HG03280 (cell line): Measurements from ENCODE around the gene DDX51.
"Not testable (repeated sequence)": the region's sequence is repeated elsewhere in the genome, so short reads cannot be mapped to it uniquely, and the experiment has no call there.

Experiments
- ATAC-seq: cut with Tn5 transposase; IDR thresholded peaks from one replicate; pipeline ENCODE4 v1.9.1; 2021; ENCODE audit warnings: mild to moderate bottlenecking, moderate library complexity; ENCODE audit not compliant: unreplicated experiment

DDX51 gene

GRCh38 chr12:132141976-132142678 is 2.0 kb downstream of the DDX51 start:
- no peak for ATAC-seq

GRCh38 chr12:132140918-132141841 is 2.9 kb downstream of the DDX51 start:
- ATAC-seq, result no peak

GRCh38 chr12:132140501-132140900 is 3.6 kb downstream of the DDX51 start:
- no peak for ATAC-seq

DNA sequence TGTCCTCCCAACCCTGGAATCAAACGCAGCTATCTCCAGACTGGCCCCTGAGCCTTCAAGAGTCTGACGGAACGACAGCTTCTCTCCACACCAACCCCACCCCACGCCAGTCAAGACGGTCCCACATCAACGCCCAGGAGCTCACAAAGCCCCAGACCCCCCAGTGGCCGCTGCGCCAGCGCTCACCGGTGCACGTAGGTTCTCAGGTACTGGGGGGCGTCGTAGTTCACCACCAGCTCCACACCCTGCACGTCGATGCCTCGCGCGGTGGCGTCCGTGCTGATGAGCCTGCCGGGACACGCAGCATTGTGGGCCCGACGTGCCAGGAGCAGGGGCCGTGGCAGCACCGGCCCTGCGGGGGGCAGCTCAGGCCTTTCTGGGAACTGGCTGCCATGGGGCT is 4.2 kb downstream of the DDX51 start:
- no peak for ATAC-seq

DNA sequence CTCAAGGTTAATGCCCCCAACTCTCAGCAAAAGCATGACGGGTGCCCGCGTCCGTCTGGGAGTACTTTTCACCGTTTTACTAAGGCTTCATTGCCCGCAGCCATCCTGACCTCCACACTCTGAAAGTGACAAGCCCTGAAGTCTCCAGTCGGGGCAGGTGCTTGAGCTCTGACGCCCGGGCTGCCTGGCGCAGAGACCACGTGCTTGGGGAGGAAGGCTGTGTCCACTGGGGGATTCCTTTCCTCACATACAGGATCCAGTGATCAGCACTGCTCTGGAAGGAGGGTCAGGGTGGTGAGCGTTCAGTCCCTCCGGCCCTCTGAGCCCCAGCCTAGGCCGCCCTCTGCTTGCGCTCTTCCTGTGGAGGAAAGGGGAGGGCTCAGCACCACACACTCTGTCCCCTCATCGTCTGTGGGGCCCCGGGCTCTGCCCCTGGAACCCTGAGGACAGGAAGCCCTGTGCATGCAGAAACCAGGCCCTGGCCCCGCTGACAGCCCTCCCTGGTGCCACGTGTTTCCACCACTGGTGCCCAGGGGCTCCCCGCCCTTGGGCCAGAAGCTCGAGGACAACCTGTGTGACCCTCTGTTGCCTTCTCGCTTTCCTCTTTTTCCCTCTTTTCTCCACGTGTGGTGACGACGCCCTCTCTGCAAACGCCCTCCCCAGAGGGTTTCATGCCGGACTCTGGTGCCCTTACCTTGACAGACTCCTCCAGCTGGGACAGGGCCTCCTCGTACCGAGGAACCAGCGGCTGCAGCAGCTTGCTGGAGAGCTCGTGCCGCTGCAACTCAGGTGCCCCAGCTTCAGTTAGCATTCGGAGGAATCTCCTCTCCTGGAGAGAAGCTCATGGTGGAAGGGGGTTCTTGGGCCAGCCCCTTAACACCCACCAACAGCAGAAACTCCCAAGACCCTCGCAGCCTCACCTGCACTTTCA is 4.9 kb downstream of the DDX51 start:
- no peak for ATAC-seq

- ATAC-seq, result no peak
These were observed 6.5 kb downstream of the DDX51 start for GRCh38 chr12:132137483-132138125.

GRCh38 chr12:132136226-132136625 is 7.9 kb downstream of the DDX51 start:
- ATAC-seq, result not testable (repeated sequence)

- not testable (repeated sequence) for ATAC-seq
These were observed 9.4 kb downstream of the DDX51 start for GRCh38 chr12:132134653-132135183.

DNA sequence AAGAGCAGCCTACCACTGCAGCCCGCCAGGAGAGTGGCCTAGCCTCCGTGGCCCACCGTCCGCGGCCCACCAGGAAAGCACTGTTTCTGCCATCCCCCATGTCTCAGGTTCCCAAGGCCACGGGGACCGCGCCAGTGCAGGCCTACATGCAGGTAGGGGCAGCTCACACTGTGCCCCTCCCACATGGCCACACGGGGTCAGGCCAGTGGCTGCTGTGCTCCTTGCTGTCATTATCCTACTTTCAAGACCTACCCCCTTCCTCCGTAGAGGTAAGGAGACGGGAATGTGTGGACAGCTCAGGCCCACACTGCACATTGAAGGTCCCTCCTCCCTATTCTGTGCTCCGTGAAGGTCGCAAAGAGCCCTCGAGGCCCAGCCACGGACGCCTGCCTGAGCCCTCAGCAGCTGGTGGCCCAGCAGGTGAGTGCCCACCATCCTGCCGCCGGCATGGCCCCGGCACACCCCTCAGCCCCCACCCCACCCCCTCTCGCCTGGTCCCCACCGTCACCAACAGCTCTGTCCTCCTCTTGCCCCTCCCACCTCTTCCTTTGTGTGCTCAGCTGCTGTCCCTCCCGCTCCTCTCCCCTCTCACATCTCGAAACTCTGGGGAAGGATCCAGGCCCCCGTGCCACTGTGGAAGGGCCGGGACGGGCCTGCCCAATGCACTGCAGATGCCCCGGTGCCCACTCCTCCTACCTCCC is 10.0 kb downstream of the DDX51 start:
- no peak for ATAC-seq

DNA sequence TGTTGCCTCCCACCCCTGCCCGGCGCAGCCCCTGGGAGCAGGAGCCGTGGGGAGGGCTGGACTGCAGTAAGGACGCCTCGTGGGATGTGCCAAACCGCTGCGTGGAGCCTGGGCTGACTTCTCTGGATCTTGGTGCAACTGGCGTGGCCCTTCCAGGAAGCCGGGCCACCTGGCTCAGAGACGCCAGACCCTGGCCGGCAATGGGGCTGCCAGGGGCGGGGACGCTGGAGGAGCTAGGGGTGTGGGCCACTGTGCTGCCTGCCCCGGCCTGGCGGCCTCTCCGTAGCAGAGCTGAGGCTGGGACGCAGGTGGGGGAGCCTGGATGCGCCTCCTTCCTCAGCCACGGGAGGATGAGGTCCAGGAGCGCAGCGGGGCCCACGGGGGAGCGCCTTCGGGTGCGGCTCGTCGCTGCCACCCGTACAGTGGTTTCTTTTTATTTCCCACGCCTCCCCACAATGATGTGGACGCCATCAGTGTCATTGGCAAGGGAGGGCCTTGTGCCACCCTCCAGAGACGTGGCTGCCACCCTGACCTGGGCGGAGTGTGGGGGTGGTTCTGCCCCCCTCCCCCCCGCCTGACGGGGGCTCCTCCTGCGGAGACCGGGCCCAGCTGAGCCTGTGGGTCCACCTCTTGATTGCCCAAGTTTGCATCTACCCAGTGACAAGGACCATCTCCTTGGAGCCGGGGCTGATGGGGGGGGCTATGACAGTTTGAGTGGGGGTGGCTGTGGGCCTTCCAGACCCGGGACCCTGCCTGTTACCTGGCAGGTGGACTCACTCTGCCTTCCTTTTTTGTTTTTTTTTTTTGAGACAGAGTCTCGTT is 11.3 kb downstream of the DDX51 start:
- ATAC-seq, result no peak

GRCh38 chr12:132131952-132132351 is 12.2 kb downstream of the DDX51 start:
- no peak for ATAC-seq

DNA sequence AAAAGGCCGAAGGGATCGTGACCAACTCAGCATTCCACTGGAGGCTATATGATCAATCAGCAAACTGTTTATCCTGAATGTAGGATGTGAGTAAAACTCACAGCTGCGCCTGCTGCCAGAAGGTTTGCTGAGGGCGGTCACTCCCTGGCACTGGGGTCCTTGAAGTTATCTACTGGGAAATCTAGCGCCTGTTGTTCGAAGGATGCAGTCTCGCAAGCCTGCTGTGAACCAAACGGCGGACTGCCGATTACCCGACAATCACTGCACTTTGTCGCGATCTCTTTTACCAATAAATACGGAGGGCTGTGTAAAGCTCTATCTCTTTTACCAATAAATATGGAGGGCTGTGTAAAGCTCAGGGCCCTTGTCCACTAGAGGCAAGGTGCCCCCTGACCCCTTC is 12.9 kb downstream of the DDX51 start:
- ATAC-seq, result no peak

- no peak for ATAC-seq
These were observed 13.4 kb downstream of the DDX51 start for GRCh38 chr12:132130690-132131089.

- no peak for ATAC-seq
These were observed 15.1 kb downstream of the DDX51 start for GRCh38 chr12:132129007-132129406.

- no peak for ATAC-seq
These were observed 17.1 kb downstream of the DDX51 start for GRCh38 chr12:132127041-132127440.

GRCh38 chr12:132125736-132126135 is 18.4 kb downstream of the DDX51 start:
- no peak for ATAC-seq

- ATAC-seq, result no peak
These were observed 19.2 kb downstream of the DDX51 start for GRCh38 chr12:132124766-132125425.
